ENCODE results near the gene ZSWIM5.

- TF ChIP-seq EZH2 (IDR thresholded peaks at IDR 0.05; ENCODE audit: borderline replicate concordance, insufficient read depth, low read depth, low read length, poor library complexity, severe bottlenecking) (no peak), CTCF (IDR thresholded peaks at IDR 0.05) (no peak)
These were observed at the start of gene ZSWIM5 for GRCh38 chr1:45205910-45206721.
